BLaER1 treated with 17β-estradiol and CSF1 and Interleukin-3, amounts not matched to agents 10 nM and 100 nM (cell line): ENCODE measurements around the gene ADAMTS2.

Experiments used
- H3K27ac ChIP-seq, 11 experiments: shearing (Covaris generic); formaldehyde crosslinking; 2 replicates each; pipeline ENCODE4 v1.8.1; 2022
- H3K27me3 ChIP-seq, 11 experiments: shearing (Covaris generic); formaldehyde crosslinking; 2 replicates each; pipeline ENCODE4 v1.8.1; 2022
- H3K36me3 ChIP-seq, 11 experiments: shearing (Covaris generic); formaldehyde crosslinking; 2 replicates each; pipeline ENCODE4 v1.8.1; 2022
- H3K4me1 ChIP-seq, 10 experiments: shearing (Covaris generic); formaldehyde crosslinking; 2 replicates each; pipeline ENCODE4 v1.8.1; 2022
- H3K4me2 ChIP-seq, 11 experiments: shearing (Covaris generic); formaldehyde crosslinking; 2 replicates each; pipeline ENCODE4 v1.8.1; 2022
- H3K4me3 ChIP-seq, 10 experiments: shearing (Covaris generic); formaldehyde crosslinking; 2 replicates each; pipeline ENCODE4 v1.8.1; 2022
- H3K9ac ChIP-seq, 11 experiments: shearing (Covaris generic); formaldehyde crosslinking; 2 replicates each; pipeline ENCODE4 v1.8.1; 2022
- H3K9me3 ChIP-seq, 11 experiments: shearing (Covaris generic); formaldehyde crosslinking; replicated peaks in 1 of 11; 2 replicates each; pipeline ENCODE4 v1.8.1; 2022
- H4K20me1 ChIP-seq, 11 experiments: shearing (Covaris generic); formaldehyde crosslinking; 2 replicates each; pipeline ENCODE4 v1.8.1; 2022
- Cebpa-rat ChIP-seq, 11 experiments: shearing (Covaris generic); IDR thresholded peaks; 2 replicates each; pipeline ENCODE4 v1.8.1; 2022

The ADAMTS2 gene

DNA sequence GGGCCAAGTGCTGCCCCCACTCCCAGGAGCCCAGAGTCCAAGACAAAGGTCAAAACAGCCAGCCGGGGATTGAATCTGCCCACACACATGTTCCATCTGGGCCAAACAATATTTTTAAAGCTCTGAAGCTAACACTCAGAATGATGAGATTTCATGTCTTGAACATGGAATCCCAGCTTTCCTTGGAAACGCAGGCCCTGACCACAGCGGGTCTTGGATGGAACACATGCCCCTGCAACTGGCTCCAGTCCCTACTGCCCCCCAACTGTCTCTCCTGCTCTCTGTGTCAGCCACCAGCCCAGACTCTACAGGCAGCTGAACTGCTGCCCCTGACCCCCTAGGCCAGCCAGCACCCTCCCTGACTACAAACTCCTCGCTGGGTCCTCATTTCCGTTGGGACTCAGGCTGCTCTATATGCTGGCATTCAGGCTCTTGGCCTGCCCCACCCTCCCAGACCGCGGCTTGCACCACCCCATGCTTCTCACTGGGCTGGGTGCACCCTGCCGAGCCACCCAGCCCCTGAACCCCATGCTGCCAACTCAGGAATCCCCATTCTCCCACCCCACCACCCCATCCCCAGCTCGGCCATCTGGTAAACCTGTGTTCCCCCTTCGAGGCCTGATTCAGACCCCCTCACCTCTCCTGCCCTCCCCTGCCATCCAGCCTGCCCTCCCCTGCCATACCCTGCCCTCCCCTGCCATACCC, 71.7 kb downstream of the ADAMTS2 start:
- H3K9me3 ChIP-seq: peaks cover 0 to 10% (median 0%) of the 10 kb centered on the region in 11 experiments; a peak in 5 of 22 replicates
- no peaks in the 10 kb centered on the region for H3K27me3 ChIP-seq
- no peaks in the 10 kb centered on the region; a peak in 1 of 22 replicates for H3K36me3 ChIP-seq
- no peak overlapping the region for H3K4me3 ChIP-seq
- H4K20me1 ChIP-seq: peaks cover 0 to 2% (median 0%) of the 10 kb centered on the region in 11 experiments; a peak in 2 of 22 replicates
- no peak for TF ChIP-seq Cebpa-rat (IDR thresholded peaks at IDR 0.05)
- H3K4me2 ChIP-seq: no peak overlapping the region
- peaks cover 0 to 13% (median 8%) of the 10 kb centered on the region in 10 experiments; a peak in 15 of 20 replicates for H3K4me1 ChIP-seq
- no peak overlapping the region for H3K27ac ChIP-seq
- H3K9ac ChIP-seq: no peak overlapping the region

DNA sequence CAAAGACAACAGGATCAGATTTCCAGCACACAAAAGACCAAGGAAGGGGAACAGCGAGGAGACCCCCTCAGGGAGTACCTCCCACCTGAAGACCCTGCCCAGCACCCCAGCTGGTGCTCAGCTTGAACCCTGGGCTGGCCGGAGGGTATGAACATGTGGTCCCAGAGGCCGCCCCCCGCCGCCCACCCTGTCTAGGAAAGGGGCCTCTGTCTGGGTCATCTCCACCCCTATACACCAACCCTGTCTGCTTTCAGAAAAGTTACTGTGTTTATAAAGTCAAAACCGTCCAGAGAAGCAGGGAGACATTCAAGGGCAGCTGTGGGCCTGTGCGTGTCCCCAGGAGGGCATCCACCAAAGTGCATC, 72.2 kb downstream of the ADAMTS2 start:
- no peak for TF ChIP-seq Cebpa-rat (IDR thresholded peaks at IDR 0.05)

GRCh38 chr5:179272326-179273072, 72.8 kb downstream of the ADAMTS2 start:
- no peaks in the 10 kb centered on the region for H3K27me3 ChIP-seq
- no peaks in the 10 kb centered on the region; a peak in 1 of 22 replicates for H3K36me3 ChIP-seq
- peaks cover 0 to 13% (median 0%) of the 10 kb centered on the region in 11 experiments; a peak in 5 of 22 replicates for H3K9me3 ChIP-seq
- peaks cover 0 to 10% (median 6%) of the 10 kb centered on the region in 10 experiments; a peak in 9 of 20 replicates for H3K4me1 ChIP-seq
- H3K9ac ChIP-seq: no peak overlapping the region
- no peak overlapping the region for H3K4me2 ChIP-seq
- 0 out of 22 replicates have a peak, but pooled peaks cover 0 to 5% (median 0%) of the 10 kb centered on the region in 11 experiments for H4K20me1 ChIP-seq
- H3K27ac ChIP-seq: no peak overlapping the region
- no peak for TF ChIP-seq Cebpa-rat (IDR thresholded peaks at IDR 0.05)
- H3K4me3 ChIP-seq: no peak overlapping the region

More for the DNA sequence above, 72.2 kb downstream of the ADAMTS2 start:
- Histone ChIP-seq H3K27me3 (no peaks in the 10 kb centered on the region), H3K9me3 (peaks cover 0 to 13% (median 0%) of the 10 kb centered on the region in 11 experiments; a peak in 5 of 22 replicates), H3K36me3 (no peaks in the 10 kb centered on the region; a peak in 1 of 22 replicates), H3K4me1 (peaks cover 0 to 7% (median 4%) of the 10 kb centered on the region in 10 experiments; a peak in 6 of 20 replicates), H3K4me3 (no peak overlapping the region), H3K27ac (no peak overlapping the region), H3K4me2 (no peak overlapping the region), H3K9ac (no peak overlapping the region), H4K20me1 (0 out of 22 replicates have a peak, but pooled peaks cover 0 to 4% (median 0%) of the 10 kb centered on the region in 11 experiments)

DNA sequence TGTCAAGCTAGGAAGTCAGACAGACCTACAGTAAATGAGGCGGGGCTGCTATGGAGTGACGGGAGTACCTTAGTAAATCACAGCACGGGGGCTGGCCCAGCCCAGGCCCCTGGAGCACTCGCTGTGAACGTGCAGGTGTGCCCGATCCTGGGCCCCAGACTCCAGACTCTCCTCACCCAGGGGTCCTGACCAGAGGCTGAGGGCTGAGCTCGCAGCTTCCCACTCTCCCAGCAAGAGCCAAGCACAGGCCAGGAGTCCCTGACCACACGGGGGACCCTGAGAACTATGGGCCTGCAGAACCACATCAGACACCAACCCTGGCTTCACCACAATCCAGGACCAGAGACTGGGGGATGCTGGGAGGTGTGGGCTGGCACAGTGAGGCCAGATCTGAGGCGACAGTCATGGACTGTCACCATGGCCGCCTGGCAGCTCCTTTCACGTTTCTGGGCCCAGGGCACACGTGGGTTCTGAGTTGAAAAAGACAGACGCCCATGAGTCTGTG, 73.4 kb downstream of the ADAMTS2 start:
- Histone ChIP-seq H3K27ac (no peak overlapping the region), H3K4me1 (peaks cover 0 to 16% (median 8%) of the 10 kb centered on the region in 10 experiments; a peak in 11 of 20 replicates), H3K9ac (no peak overlapping the region), H4K20me1 (0 out of 22 replicates have a peak, but pooled peaks cover 0 to 5% (median 0%) of the 10 kb centered on the region in 11 experiments), H3K27me3 (no peaks in the 10 kb centered on the region), H3K4me2 (no peak overlapping the region), H3K9me3 (peaks cover 0 to 13% (median 0%) of the 10 kb centered on the region in 11 experiments; a peak in 5 of 22 replicates), H3K4me3 (no peak overlapping the region), H3K36me3 (no peaks in the 10 kb centered on the region; a peak in 1 of 22 replicates)
- TF ChIP-seq Cebpa-rat (IDR thresholded peaks at IDR 0.05): no peak

DNA sequence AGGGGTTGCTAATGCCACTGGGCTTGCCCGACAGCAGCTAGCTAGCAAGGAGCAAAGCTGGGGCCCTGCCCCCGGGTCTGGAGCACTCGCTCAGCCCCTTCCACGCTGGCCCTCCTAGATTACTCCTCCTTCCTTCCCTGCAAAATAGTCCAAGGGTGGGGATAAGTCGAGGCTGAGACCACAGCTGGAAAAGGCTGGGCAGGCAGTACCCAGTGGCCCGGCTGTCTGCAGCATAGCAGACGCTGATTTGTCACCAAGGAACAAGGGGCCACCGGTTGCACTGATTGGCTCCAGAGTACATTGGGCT, 73.9 kb downstream of the ADAMTS2 start:
- no peak overlapping the region for H3K9ac ChIP-seq
- no peak overlapping the region for H3K4me2 ChIP-seq
- H3K4me1 ChIP-seq: peaks cover 0 to 20% (median 9%) of the 10 kb centered on the region in 10 experiments; a peak in 11 of 20 replicates
- no peaks in the 10 kb centered on the region for H3K27me3 ChIP-seq
- no peak overlapping the region for H3K4me3 ChIP-seq
- no peaks in the 10 kb centered on the region; a peak in 1 of 22 replicates for H3K36me3 ChIP-seq
- no peak for TF ChIP-seq Cebpa-rat (IDR thresholded peaks at IDR 0.05)
- peaks cover 0 to 13% (median 0%) of the 10 kb centered on the region in 11 experiments; a peak in 5 of 22 replicates for H3K9me3 ChIP-seq
- H3K27ac ChIP-seq: no peak overlapping the region
- H4K20me1 ChIP-seq: 0 out of 22 replicates have a peak, but pooled peaks cover 0 to 5% (median 0%) of the 10 kb centered on the region in 11 experiments

DNA sequence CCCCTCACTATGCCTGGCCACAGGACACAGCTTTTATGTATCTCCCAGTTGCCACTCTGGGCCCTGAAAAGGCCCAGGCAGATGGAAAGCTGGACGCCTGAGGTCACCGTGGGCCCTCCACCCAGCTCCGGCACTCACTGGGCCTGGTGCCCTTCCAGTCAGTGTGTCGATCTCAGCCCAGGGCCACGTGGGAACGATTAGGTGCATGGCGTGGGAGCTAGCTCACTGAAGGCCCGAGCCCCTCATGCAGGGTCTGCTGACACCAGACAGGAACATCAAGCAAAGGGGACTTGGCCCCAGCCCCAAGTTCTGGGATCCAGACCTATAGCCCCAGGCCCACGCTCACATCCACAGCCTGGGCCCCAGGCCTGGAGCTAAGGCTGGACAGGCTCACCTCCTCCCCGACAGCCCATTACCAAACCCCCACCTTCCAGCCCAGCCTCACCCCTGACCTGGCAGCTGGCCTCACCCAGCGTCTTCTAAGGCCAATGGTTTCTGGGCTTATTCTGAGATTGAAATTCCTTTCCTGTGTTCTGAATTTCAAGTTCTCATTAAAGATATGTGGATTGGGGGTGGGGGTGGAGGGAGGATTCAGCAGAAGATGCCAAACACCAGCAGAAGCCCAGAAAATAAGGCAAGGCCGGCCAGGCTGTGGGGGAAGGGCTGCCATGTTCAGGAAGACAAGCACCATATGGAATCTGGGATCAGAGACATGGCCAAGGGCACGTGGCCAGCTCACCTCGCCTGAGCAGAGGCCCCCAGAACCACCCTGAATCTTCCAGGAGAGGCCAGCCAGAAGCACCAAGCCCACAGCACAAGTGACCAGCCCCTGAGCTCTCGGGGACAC, 74.5 kb downstream of the ADAMTS2 start:
- no peak overlapping the region for H3K4me3 ChIP-seq
- no peak for TF ChIP-seq Cebpa-rat (IDR thresholded peaks at IDR 0.05)
- H3K36me3 ChIP-seq: no peaks in the 10 kb centered on the region; a peak in 1 of 22 replicates
- no peaks in the 10 kb centered on the region for H3K27me3 ChIP-seq
- no peak overlapping the region for H3K27ac ChIP-seq
- H3K4me2 ChIP-seq: no peak overlapping the region
- H4K20me1 ChIP-seq: 0 out of 22 replicates have a peak, but pooled peaks cover 0 to 5% (median 0%) of the 10 kb centered on the region in 11 experiments
- no peak overlapping the region for H3K9ac ChIP-seq
- H3K4me1 ChIP-seq: peaks cover 0 to 21% (median 10%) of the 10 kb centered on the region in 10 experiments; a peak in 12 of 20 replicates
- peaks cover 0 to 13% (median 0%) of the 10 kb centered on the region in 11 experiments; a peak in 5 of 22 replicates for H3K9me3 ChIP-seq

DNA sequence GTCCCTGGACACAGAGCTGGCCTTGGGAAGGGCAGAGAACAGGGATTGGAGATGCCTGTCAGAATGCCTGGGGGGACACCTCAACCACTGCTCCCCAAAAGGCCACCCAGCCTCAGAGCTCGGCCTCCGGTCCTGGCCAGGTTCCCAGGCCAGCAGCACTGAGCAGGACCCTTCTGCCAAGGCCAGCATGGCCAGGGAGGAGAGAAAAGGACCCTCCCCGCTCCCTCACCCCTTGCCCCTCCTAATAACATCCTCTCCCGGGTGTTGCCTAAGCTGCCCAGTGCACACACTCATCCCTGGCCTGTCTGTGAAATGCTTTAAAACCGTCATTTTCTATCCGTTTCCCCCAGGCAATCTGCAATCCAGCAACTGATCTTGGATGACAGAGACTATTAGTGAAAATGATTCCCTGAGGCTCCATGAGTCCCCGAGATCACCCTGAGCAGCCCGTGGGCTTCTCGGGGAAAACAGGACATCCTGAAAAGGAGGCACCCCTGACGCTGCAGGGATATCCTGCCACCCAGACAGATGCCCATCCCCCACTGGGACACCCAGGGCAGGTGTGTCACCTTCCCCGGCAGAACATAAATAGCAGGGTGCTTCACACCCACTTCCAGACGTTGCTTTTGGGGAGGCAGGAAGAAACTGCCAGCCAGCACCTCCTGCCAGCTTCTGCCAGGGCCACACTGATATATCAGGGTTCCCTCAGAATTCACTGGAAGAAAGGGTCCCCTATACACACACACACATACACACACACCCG, 75.3 kb downstream of the ADAMTS2 start:
- Histone ChIP-seq H3K4me2 (no peak overlapping the region), H3K27me3 (no peaks in the 10 kb centered on the region), H3K4me1 (peaks cover 0 to 26% (median 17%) of the 10 kb centered on the region in 10 experiments; a peak in 12 of 20 replicates)

More for the DNA sequence above, 75.3 kb downstream of the ADAMTS2 start:
- Histone ChIP-seq H3K9ac (no peak overlapping the region), H3K4me3 (no peak overlapping the region), H3K9me3 (peaks cover 0 to 13% (median 0%) of the 10 kb centered on the region in 11 experiments; a peak in 5 of 22 replicates), H3K27ac (no peak overlapping the region), H4K20me1 (0 out of 22 replicates have a peak, but pooled peaks cover 0 to 5% (median 0%) of the 10 kb centered on the region in 11 experiments), H3K36me3 (no peaks in the 10 kb centered on the region; a peak in 1 of 22 replicates)
- no peak for TF ChIP-seq Cebpa-rat (IDR thresholded peaks at IDR 0.05)
